Medulla oblongata (tissue), 1 donor: ENCODE results near the gene VTI1A.

Source experiments
- DNase-seq: peaks from one replicate; pipeline ENCODE4 v3.0.0-alpha.2; 2015; ENCODE audit errors: extremely low spot score

VTI1A gene

DNA sequence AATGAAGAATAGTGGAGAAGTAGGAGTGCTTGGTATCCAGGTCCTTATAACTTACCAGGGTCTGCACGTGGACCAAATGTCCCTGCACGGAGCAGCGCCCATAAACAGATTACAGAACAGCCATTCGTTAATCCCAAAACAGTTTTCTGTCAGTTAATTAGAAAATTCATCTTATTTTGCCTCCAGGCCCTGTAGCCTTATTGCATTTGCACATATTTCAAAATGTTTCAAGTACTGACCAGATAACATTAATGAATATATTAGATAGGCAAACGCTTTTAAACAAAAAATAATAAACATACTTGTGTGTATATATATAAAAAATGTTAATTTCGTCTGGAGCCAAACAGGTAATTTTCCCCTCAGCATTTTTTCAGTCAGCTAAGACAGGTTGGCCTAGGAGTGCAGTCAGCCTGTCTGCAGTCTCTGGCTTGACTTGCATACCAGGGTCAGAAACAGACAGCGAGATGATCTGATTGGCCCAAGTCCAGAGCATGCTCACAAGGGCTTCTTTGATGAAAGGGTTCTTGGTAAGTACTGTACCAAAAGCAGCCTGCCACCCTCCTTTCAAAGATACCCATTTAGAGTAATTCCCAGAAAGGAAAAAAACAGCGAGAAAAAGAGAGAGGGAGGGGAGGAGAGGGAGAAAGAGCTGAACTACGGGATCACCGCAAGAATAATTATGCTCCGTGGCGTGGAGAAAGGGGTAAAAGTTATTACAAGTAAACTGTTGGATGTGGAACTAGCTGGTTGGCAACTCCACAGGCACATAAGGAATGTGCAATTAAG is 308.6 kb downstream of the VTI1A start:
- peak; percentile 67 for DNase-seq

DNA sequence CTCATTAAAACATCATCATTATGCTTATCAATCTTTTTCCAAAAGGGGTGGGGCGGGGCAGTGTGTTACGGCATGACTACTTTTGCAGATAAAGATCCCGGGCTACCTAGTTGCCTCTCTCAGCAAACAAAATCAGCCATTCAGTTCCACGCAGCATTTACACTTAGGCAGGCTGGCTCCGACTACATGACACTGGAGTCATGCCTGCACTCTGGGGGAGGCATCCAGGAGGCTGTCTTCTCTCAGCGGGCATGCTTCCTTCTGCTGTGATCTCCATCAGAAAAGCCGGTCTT is 309.2 kb downstream of the VTI1A start:
- no peak for DNase-seq

DNA sequence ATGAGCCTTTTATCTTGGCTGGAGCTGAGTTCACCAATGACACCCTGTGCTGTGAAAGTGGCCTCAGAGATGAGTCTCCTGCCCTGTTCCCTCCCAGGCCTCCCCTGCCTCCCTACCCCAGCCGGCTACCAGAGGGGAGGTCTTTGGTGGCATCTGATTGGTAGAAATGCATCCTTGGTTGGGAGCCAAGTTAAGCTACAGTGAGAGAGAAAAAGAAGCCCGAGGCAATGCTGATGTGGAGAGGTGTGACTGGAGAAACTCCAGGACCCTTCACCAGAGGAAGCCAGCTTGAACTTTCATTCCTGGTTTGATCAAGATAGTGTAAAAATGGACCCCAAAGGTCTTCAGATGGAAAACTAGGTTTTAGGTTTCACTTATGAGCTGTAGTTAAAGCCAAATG is 311.9 kb downstream of the VTI1A start:
- no peak for DNase-seq

DNA sequence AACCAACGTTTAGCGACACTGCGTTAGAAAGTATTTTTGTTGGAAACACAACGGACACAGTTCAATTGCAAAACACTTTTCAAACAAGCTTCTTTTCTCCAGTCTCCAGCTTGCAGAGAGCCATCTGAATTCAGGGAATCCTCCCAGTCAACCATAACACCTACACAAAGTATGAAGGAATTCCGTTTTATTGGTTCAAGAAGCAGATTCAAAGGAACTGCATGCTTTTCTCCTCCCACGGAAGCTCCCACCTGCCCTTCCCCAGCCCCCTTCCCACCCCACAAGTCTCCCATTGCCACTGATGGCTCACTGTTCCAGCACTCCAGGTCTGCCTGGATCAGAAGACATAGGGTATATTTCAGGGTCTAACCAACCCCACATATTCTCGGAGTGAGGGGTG is 312.5 kb downstream of the VTI1A start:
- DNase-seq: no peak

DNA sequence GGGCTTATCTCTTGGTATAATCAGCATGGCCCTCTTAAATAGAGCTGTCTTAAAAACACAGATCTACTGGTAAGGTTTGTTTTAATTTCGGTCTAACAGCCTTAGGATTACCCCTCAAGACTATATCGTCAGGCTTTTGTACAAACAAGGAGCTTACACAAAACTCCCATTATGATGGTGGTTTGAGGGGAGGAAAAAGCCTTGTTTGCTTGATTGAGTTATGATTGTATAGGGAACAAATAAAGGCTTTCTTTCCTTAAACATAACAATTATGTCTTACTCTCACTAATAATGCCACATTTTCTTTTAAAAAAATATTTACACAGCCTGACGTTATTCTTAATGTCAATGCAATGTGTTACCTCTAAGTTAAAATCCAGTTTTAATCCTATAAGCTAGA is 314.2 kb downstream of the VTI1A start:
- no peak for DNase-seq

DNA sequence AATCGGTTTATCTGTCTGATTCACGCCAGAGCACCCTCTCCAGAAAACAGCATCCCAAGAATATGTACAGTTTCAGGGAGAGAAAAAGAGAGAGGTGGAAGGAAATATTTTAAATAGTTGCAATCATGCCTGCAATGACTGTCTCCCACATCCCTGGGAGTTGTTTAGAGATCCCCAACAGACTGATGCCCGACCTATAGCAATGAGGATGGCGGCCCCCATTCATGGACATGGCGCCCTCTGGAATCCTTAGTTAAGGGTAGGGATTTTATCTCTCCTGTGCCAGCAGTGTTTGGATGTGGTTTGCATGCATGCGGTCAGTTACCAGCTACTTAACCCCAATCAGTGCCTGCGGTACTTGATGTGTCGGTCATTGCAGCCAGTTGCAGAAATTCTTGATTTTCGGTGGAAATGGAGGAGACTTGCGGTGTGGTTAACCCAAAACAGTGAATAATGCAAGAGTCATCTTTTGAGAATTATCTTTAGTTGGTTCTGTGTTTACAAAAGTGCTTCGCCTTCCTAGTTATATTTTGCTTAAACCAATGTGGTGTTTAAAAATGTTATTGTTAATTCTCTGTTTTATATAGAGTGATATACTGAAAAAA is 317.0 kb downstream of the VTI1A start:
- DNase-seq: no peak

DNA sequence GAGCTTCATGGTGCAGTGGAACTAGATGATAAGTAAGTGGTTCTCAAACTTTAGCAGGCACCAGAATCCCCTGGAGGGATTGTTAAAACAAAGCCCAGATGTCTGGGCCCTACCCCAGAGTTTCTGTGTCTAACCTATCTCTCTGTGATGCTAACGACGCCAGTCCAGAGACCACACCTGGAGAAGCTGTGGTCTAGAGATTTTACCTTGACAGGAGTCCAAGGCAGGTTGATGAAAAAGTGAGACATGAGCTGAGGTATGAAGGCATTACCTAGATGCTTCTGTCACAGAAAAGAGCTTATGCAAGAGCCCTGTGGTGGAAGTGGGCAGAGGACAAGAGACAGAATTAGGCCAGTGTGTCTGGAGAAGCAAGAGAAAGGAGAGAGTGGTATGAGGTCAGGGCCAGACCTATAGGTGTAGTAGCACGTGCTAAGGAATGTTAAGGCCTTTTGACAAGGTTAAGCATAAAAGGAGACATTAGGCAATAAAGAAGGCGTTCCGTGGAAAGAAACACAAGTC is 318.8 kb downstream of the VTI1A start:
- no peak for DNase-seq

DNA sequence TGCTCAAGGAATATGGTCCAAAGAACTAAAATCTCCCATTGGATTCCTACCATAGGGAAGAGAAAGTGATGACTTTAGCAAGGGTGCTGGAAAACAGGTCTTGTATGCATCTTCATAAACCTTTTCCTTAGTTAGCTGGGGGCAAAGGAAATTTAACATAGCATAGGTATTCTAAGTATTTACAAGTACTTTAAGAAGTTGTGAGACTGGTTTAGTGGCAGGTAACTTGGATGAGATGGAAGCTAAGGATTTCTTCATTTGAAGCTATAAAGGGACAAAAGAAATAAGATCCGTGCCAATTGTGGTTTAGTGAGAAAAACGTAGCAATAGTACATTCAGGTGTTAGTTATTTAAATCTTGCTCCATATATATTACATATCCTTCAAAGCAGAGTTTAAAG is 319.6 kb downstream of the VTI1A start:
- DNase-seq: no peak

DNA sequence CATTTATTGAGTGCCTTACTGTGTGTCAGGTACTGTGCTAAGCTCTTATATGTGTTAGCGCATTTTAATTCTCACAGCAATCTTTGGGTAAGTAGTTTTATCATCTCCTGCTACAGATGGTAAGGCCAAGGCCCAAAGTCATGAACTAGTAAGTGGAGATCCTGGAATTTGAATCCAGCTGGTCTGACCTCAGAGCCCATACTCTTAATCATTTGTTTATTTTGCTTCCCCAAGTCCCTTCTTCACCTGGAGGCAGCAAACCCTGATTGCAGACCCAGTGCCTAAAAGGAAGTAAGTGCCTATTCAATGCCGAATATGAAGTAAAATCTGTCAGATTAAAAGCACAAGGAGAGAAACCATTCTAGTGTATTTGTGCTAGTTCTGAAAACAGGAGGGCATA is 320.1 kb downstream of the VTI1A start:
- no peak for DNase-seq

DNA sequence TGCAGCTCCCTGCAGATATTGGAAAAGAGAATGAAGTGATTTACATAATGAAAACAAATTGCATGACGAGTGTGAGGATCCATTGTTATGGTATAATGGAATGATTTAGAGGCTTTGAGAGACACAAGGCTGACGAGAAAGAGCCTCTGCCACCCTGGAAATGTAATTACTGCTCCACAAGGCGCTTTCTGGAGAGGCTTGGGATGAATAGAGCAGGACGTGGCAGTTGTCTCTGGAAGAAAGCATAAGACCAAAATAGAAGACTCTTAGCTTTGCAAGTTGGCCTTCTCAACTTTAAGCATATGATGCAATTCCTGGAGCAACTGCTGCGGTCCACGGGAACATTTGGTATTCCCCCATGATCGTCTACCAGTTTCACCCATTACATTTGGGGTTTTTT is 321.1 kb downstream of the VTI1A start:
- DNase-seq: peak; percentile 24

DNA sequence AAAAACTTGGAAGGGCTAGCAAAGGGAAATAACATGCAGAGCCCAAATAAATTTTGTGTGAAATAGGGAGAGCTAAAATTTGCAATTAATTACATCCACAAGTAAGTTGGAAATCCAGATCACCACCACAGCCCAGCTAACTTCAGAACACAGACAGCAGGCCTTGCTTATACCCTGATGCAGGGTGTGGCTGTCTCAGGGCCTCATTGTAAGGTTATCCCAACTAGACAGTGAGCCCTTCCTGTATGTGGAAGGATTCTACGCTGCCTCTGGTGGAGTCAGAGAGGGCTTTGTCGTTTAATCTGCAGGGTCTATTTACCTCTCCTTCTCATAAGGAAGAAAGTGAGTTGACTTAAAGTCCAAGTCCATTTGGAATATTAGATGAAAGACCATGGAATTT is 322.1 kb downstream of the VTI1A start:
- DNase-seq: no peak

DNA sequence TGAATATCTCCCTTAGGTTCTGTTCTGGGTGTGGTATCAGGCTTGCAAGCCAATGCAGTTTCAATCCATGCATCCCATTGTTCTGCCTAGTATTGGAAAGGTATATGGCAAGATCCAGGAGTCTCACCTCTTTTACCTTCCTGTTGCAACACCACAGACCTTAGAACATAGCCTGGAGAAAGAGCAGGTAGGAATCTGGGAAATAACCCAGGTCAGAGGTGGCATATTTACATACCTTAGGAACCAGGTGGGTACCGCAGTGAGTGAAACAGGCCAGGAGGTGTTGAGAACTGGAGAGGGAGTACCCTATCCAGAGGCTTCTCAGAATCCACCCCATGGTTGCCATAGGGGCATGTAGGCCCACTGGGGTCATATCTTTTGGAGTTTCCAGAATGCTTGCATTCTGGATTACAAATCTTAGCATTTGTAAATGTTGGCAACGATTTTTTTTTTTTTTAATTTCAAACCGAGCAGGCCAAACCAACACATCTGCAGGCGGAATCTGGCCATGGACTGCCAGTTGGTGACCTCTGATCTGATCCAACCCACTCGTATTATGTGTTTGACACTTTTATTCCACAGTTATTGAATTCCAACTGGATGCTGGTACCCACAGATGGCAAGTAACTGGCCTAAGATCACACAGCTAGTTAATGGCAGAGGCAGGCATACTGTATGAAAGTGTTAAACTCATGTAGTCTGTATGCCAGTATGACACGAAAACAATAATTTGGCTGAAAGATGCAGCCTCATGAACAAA is 322.8 kb downstream of the VTI1A start:
- no peak for DNase-seq

DNA sequence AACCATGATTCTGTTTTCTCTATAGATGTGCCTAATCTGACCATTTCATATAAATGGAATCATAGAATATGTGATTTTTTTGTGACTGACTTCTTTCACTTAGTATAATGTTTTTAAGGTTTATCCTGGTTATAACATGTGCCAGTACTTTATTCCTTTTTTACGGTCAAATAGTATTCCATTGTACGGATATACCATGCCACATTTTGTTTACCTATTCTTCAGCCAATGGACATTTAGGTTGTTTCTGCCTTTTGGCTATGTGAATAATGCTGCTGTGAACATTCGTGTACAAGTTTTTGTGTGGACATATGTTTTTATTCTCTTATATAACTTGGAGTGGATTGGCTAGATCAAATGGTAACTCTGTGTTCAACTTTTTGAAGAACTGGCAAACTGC is 324.7 kb downstream of the VTI1A start:
- DNase-seq: no peak

DNA sequence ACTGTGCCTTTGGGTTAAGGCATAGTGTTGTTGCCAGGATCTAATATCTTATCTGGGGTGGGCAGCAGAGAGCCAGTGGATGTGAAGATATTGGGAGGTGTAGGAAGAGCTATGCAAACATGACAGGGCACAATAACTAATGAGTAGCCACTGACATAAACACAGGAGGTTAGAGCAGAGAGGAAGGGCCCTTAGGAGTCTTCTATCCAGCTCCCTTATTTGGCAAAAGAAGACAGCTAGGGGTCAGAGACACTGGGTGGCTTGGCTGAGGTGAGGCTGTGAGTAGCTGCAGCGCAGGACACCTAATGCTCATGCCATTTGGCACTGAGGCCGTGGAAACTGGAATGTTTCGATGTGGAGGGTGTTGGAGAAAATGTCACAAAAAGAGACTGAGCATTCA is 326.8 kb downstream of the VTI1A start:
- no peak for DNase-seq

DNA sequence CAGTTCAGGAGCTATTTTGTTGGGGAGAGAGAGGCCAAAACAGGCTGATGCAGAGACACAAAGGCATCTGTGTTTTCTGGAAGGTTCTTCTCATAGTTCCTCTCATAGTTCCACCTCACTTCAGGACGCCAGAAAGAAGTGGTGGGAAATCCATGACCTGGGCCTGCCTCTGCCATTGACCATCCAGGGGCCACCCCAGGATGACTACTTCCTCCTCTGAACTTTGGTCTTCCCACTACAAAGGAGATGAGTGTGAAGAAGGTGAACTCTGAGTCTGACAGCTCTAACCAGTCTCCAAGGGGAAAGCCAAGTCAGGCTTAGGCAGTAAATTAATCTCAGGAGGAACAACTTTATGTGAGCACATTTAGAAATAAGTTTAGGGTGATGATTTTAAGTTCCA is 327.2 kb downstream of the VTI1A start:
- DNase-seq: no peak

DNA sequence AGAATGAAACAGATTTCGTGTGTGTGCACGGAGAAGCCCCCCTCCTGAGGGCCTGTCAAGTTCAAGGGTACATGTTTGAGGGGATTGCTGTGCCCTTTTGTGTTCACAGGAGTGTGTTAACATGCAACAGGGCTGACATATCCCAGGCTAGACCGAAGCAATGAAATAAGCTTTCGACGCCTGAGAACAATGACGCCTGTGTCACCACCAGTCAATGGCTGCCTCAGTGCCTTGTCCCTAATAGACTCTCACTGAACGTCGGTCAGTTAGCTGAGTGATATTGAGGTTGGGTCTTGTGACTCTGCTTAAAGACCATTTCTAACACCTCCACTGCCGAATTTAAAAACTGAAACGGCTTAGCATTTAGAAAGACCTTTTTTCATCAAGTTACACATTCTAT is 327.8 kb downstream of the VTI1A start:
- DNase-seq: peak; percentile 70

DNA sequence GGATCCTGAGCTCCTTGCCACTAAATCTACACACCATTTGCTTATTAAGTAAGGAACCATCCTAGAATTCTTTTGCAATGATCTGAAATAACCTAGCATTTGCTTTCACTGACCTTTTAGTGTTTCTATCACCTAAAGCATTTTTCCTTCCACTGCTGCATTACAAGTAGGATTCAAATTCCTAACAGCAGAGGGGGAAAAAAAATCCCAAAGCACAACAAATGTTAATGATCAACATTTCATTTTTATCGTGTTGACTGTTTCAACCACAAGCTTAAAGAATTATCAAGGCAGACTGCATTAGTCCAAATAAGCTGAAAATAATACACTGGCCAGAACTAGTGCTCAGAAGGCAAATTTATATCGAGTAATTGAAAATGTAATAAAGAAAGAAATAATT is 328.4 kb downstream of the VTI1A start:
- no peak for DNase-seq

DNA sequence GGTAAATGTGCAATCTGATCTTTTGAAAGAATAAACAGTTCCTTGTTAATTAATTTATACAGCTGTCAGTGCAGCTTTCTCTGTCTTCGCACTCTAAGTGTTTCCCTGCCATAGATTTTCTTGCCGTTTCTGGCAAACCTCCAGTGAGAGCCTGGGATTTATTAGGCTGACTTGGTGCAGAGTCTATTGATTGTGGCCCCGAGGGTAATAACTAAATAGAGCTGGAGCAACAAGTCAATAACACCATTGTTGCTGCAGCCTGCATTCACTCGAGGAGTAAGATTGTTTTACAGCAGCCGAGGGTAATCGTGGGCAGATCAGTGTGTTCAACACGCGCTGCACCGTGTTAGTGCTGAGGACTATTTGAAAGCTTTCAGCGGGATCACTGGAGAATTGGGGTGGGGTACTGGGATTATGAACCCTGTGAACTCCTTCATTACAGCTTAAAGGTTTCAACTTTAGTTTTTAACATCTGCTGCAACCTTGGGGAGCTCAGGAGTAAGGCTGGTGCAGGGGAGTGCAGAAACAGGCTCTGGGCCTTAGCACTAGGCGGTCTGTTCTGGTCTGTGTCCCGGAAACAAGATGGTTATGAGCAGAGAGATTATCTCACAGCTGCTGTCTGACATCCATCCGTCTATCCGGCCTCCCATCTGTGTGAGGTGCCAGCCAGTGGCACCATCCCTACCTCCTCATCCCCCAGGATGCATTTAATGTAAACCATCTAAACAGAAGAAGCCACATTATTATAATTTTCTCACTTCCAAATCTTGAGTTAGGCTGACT is 329.1 kb downstream of the VTI1A start:
- DNase-seq: peak; percentile 40

DNA sequence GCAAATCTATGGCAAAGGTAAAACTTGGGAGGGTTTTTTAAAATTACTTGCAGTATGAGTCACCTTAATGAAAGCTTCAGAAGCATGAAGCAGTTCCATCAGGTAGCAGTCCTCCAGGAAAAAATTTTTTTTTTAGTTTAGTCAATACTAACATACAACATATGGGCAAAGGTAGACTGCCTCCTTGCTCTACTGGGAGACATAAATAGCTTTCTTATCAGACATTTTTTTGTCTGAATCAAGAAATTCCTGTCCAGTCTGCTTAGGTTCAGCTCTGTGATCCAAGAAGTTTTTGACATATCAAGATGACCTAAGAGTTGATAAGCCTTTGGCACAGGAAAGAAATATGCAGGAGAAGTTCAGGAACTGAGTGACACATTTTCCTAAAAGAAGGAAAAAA is 331.6 kb downstream of the VTI1A start:
- DNase-seq: no peak

DNA sequence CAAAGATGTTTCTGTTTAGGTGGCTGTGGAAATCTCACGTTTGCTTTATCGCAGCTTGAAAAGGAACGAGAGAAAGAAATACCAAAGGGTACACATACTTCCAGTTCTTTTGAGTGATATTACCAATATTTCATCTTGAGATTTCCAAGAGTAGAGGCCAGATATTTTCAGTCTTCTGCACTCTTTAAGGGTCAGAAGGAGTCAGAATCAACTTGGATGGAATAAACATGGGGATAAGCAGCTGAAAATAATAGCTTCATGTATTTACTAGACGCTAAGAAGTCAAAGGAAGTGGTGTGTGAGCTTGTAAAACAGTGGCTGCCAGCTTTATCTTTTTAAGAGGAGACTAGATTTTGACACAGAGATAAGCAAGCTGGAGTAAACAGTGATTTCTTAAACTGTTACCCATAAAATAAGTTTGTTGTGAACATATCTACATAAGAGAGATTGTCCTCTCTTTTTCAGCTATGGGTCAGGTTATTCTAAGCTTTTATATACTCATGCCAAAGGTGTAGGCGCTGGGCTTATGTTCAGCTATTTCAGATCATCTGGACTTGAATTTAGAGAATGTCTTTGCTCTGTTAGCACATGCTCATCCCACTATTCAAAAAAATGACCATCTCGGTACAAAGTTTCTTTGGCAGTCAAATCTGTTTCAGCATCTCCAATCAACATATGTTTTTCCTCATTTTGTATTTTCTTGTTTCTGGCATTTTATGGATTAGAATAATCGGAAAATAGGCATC is 332.2 kb downstream of the VTI1A start:
- DNase-seq: no peak

DNA sequence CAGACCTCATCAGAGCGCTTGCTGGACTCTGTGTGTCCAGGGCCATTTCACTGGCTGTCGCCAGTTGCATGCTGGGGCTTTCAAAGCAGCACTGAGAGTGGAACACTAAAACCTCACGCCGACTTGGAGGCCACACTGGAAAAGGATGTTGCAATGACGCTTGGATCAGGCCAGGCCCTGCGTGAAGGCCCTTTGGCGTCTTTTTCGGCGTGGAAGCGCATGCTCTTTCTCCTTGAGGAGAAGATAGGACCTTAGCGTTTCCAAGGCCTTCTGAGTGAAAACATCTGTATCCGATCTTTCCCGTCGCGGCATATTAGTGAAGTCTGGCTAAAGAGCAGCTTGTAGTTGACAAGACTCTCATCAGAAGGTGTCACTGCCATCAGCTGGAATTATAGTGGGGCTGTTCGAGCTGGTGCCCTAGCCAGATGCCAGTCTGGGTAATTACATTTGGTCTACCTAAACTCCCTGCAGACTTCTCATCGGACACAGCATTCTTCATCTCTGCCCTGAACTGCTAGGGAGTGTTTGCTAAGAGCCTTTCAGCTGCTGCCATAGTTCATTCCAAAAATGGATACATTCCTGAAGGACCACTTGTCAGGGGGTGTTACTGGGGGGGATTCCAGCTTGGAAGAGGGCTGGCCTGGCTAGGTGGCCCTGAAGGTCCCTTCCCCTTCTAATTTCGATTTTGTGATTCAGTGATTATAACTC is 335.3 kb downstream of the VTI1A start:
- no peak for DNase-seq
